ENCODE data around the gene DNAH14. TPM values are rescaled to one million over a fixed set of nuclear protein-coding genes. Genes with fewer than 3 reads are reported as not detected.

Gene DNAH14
- total and polyA plus RNA-seq, 9 of the 15 experiments (the other 6 are each of a cell fraction or from before 2014, with no cell fraction given) = 58.4 to 142 (median 98.4) TPM

GRCh38 chr1:225388372-225388771 is 458.9 kb downstream of the DNAH14 start:
- intact Hi-C loops (cut with micrococcal nuclease) = no loop called here
- in situ Hi-C loops (cut with MboI) = no loop called here
- no peak overlapping the region for H3K27ac ChIP-seq (ENCODE audit: extremely low read depth, low read depth, low read length)
- H3K36me3 ChIP-seq (ENCODE audit: control insufficient read depth, insufficient read depth, low read length) = no peaks in the 10 kb centered on the region
- no peaks in the 10 kb centered on the region for H3K9me3 ChIP-seq (replicated peaks; ENCODE audit: control insufficient read depth, insufficient read depth, low read depth, low read length)
- ATAC-seq = no peak
- WGBS (ENCODE audit: insufficient coverage, low coverage, missing lambda C conversion rate) = 7% methylated on average over 4 of the region's 4 CpGs
- no peaks in the 10 kb centered on the region for H3K4me1 ChIP-seq (replicated peaks in 1 of 2; ENCODE audit: control insufficient read depth in 2 of 2, insufficient read depth in 2 of 2, low read length in 2 of 2)
- ChIA-PET CTCF (ENCODE audit: low intra/inter-chr PET ratio) (no interaction called here), POLR2A (interaction anchor here (0.5 to 3.1 kb wide), 3 partner anchors 9 to 585 kb away, joined by 3 to 10 read pairs (median 5); no protein-coding TSS in a partner anchor)
- no peaks in the 10 kb centered on the region for H4K20me1 ChIP-seq (replicated peaks; ENCODE audit: control insufficient read depth, insufficient read depth, low read length)
- H3K4me3 ChIP-seq = no peak overlapping the region
- no peak overlapping the region for H3K4me2 ChIP-seq (ENCODE audit: insufficient read depth, low read length)
- FAIRE-seq = peak; percentile 35
- DNase-seq (ENCODE audit: extremely low read depth in 1 of 4, low spot score in 3 of 4) = no peak
- no peaks in the 10 kb centered on the region for H3K9me1 ChIP-seq (ENCODE audit: control insufficient read depth, insufficient read depth, low read length)
- TF ChIP-seq ZKSCAN3 (CRISPR knock-in tag; IDR thresholded peaks at IDR 0.05) (no peak), ATF7 (IDR thresholded peaks at IDR 0.05) (peak; percentile 20; the same call in 1 of the 2 replicates)
- TF ChIP-seq, protein P1, sequence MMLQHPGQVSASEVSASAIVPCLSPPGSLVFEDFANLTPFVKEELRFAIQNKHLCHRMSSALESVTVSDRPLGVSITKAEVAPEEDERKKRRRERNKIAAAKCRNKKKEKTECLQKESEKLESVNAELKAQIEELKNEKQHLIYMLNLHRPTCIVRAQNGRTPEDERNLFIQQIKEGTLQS (IDR thresholded peaks at IDR 0.05) = peak; percentile 37
- TF ChIP-seq, protein P1 (CRISPR knock-in tag; conservative IDR thresholded peaks at IDR 0.05) = no peak
- H3K79me2 ChIP-seq (ENCODE audit: control insufficient read depth, insufficient read depth, low read length) = no peaks in the 10 kb centered on the region
- no peak overlapping the region for H2AFZ ChIP-seq (ENCODE audit: low read depth, low read length)
- no TSS peak for BruUV-seq (replicated peaks)
- no peak overlapping the region for H3K9ac ChIP-seq (ENCODE audit: insufficient read depth in 1 of 2, low read depth in 2 of 2, low read length in 2 of 2)
- peaks cover 0 to 3% of the 10 kb centered on the region in 2 experiments; a peak in 2 of 5 replicates for H3K27me3 ChIP-seq (ENCODE audit: control insufficient read depth in 2 of 2, insufficient read depth in 2 of 2, low read length in 2 of 2)

DNA sequence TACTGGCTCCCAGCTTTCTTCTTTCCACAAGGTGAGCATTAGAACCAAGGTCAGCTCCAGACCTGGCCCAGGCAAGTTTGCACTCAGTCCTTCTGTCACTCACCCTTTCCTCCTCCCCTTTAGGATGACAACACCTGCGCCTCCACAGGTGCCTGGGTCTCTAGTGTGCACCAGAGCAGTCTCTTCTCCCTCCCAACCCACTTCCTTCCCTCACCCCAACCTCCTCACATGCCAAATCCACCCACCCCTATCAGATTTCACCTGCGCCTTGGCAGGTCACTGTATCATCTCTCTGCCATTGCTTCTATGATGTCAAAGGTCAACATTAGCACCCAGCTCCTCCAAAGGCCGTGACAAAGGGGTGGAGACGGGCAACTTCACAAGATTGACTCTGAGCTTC is 460.4 kb downstream of the DNAH14 start:
- in situ Hi-C loops (cut with MboI) (no loop called here), intact Hi-C loops (cut with micrococcal nuclease) (no loop called here)
- Histone ChIP-seq H3K4me3 (no peak overlapping the region), H4K20me1 (replicated peaks; ENCODE audit: control insufficient read depth, insufficient read depth, low read length) (no peaks in the 10 kb centered on the region), H3K9ac (ENCODE audit: insufficient read depth in 1 of 2, low read depth in 2 of 2, low read length in 2 of 2) (no peak overlapping the region), H3K79me2 (ENCODE audit: control insufficient read depth, insufficient read depth, low read length) (no peaks in the 10 kb centered on the region), H3K4me1 (replicated peaks in 1 of 2; ENCODE audit: control insufficient read depth in 2 of 2, insufficient read depth in 2 of 2, low read length in 2 of 2) (no peaks in the 10 kb centered on the region), H3K9me1 (ENCODE audit: control insufficient read depth, insufficient read depth, low read length) (no peaks in the 10 kb centered on the region), H3K9me3 (replicated peaks; ENCODE audit: control insufficient read depth, insufficient read depth, low read depth, low read length) (no peaks in the 10 kb centered on the region), H2AFZ (ENCODE audit: low read depth, low read length) (no peak overlapping the region), H3K4me2 (ENCODE audit: insufficient read depth, low read length) (no peak overlapping the region), H3K27ac (ENCODE audit: extremely low read depth, low read depth, low read length) (no peak overlapping the region), H3K36me3 (ENCODE audit: control insufficient read depth, insufficient read depth, low read length) (no peaks in the 10 kb centered on the region), H3K27me3 (ENCODE audit: control insufficient read depth in 2 of 2, insufficient read depth in 2 of 2, low read length in 2 of 2) (peaks cover 0 to 3% of the 10 kb centered on the region in 2 experiments; a peak in 1 of 5 replicates)
- BruUV-seq (replicated peaks) = no TSS peak
- ATAC-seq = no peak
- FAIRE-seq = no peak
- DNase-seq (ENCODE audit: extremely low read depth in 1 of 4, low spot score in 3 of 4) = no peak
- whole genome bisulfite sequencing (ENCODE audit: insufficient coverage, low coverage, missing lambda C conversion rate) = 7% methylated on average over 4 of the region's 4 CpGs
- ChIA-PET POLR2A (interaction anchor here (0.5 to 3.1 kb wide), 8 partner anchors 10 to 388 kb away, joined by 3 to 10 read pairs (median 3); no protein-coding TSS in a partner anchor), CTCF (ENCODE audit: low intra/inter-chr PET ratio) (no interaction called here)
- TF ChIP-seq ELK3 (CRISPR knock-in tag; IDR thresholded peaks at IDR 0.05) (no peak), SFPQ (IDR thresholded peaks at IDR 0.05; ENCODE audit: low read depth, low read length) (no peak), RHOXF2B (CRISPR knock-in tag; conservative IDR thresholded peaks at IDR 0.05) (no peak), ZNF449 (CRISPR knock-in tag; IDR thresholded peaks at IDR 0.05) (no peak), NR2C2 (CRISPR knock-in tag; IDR thresholded peaks at IDR 0.05) (no peak), NR2C2 (tag; IDR thresholded peaks at IDR 0.05) (no peak), STAT5B (CRISPR knock-in tag; IDR thresholded peaks at IDR 0.05) (no peak)

Measured in K562 (cell line).